ENCODE data around the gene KCNQ5. TPM values are rescaled to one million over a fixed set of nuclear protein-coding genes. Genes with fewer than 3 reads are reported as not detected.

The KCNQ5 gene
- total and polyA plus RNA-seq, 10 of the 15 experiments (the other 5 are each of a cell fraction or from before 2014, with no cell fraction given): 0.60 to 16.2 (median 3.2) TPM

DNA sequence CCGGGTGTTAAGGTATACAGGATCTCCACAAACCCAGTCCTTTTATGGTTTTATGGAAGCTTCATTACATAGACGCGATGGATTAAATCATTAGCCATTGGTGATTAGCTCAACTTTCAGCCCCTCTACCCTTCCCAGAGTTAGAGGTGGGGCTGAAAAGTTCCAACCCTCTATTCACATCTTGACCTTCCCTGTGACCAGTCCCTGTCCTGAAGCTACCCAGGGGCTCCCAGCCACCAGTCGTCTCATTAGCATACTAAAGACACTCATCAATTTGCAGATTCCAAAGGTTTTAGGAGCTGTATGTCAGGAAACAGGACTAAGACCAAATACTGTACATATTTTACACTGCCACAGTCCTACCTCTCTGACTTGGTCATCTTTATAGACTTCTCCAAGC is 582.4 kb downstream of the KCNQ5 start:
- H3K9ac ChIP-seq (ENCODE audit: control insufficient read depth, insufficient read depth, low read length): no peak overlapping the region
- no peak overlapping the region for H3K27ac ChIP-seq (ENCODE audit: control insufficient read depth, insufficient read depth)
- H3K4me2 ChIP-seq (ENCODE audit: control insufficient read depth, insufficient read depth): no peak overlapping the region
- H4K20me1 ChIP-seq (ENCODE audit: control insufficient read depth, insufficient read depth): no peaks in the 10 kb centered on the region; the same call in 1 of the 2 replicates
- no peaks in the 10 kb centered on the region for H3K4me1 ChIP-seq (ENCODE audit: control insufficient read depth, insufficient read depth, low read length)
- H3K4me3 ChIP-seq: no peak overlapping the region
- FAIRE-seq (no peak), ATAC-seq (no peak), DNase-seq (ENCODE audit: low read depth, low spot score) (no peak)
- POLR2A ChIA-PET: no interaction called here
- H3K27me3 ChIP-seq (replicated peaks in 1 of 2; ENCODE audit: control insufficient read depth in 2 of 2, insufficient read depth in 2 of 2, low read length in 1 of 2): no peaks in the 10 kb centered on the region
- BruUV-seq (replicated peaks): no TSS peak
- H2AFZ ChIP-seq (ENCODE audit: control insufficient read depth, low read depth, low read length): no peak overlapping the region
- TF ChIP-seq SIN3A (IDR thresholded peaks at IDR 0.05; ENCODE audit: low read depth, low read length) (no peak), PML (IDR thresholded peaks at IDR 0.05; ENCODE audit: low read length) (no peak), NKRF (conservative IDR thresholded peaks at IDR 0.05) (no peak), RFX5 (IDR thresholded peaks at IDR 0.05; ENCODE audit: low read depth, low read length) (no peak), NFYA (IDR thresholded peaks at IDR 0.05; ENCODE audit: borderline replicate concordance, low read depth, low read length) (no peak)
- CTCF ChIA-PET: no interaction called here
- 55% methylated on average over 4 of the region's 4 CpGs for WGBS (ENCODE audit: insufficient coverage, insufficient replicate concordance, low lambda C conversion rate, missing lambda C conversion rate)
- H3K9me3 ChIP-seq (replicated peaks; ENCODE audit: control insufficient read depth, insufficient read depth, low read length): no peaks in the 10 kb centered on the region
- intact Hi-C loops (cut with micrococcal nuclease; ENCODE audit: unreplicated experiment) (no loop called here), in situ Hi-C loops (cut with MboI) (no loop called here)
- no peaks in the 10 kb centered on the region for H3K36me3 ChIP-seq (ENCODE audit: control insufficient read depth in 2 of 2, insufficient read depth in 2 of 2, low read length in 1 of 2)
- RAD21 ChIA-PET (ENCODE audit: unreplicated experiment): interaction anchor here (0.7 kb wide), 1 partner anchor 404 kb away, joined by 3 read pairs; no protein-coding TSS in a partner anchor
- SMC1A ChIA-PET (ENCODE audit: uncharacterized antibody, unreplicated experiment): no interaction called here
- H3K79me2 ChIP-seq (ENCODE audit: control insufficient read depth, insufficient read depth, low read length): no peaks in the 10 kb centered on the region

DNA sequence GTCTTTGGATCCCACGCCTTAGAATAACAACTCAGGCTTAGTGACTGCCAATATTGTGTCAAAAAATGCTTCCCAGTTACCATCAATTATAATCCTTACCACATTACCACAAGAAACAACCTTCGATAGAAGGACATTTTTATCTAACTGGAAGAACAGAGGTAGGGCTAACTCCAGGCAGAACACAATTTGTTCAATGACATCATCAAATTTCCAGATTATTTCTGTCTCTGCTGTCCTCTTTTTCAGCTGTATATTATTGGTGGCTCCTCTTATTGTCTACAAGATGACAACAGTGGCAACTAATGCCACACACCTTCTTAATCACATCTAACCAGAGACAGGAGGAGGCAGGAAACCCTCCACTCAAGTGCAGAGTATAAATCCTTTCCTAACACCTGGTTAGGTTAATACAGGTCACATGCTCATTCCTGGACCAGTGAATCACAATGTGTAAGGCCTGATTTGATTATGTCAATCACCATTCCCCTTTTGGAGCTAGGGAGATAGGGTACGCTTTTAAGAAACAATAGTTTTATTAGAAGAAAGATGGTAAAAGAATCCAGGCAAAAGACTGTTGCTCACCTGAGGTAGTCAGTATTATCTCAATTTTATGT is 585.5 kb downstream of the KCNQ5 start:
- no peak overlapping the region for H2AFZ ChIP-seq (ENCODE audit: control insufficient read depth, low read depth, low read length)
- TF ChIP-seq IRF5 (IDR thresholded peaks at IDR 0.05; ENCODE audit: borderline replicate concordance): no peak
- no peak for TF ChIP-seq ZNF274 (IDR thresholded peaks at IDR 0.05; ENCODE audit: insufficient read depth, insufficient read length)
- TF ChIP-seq, protein P1, sequence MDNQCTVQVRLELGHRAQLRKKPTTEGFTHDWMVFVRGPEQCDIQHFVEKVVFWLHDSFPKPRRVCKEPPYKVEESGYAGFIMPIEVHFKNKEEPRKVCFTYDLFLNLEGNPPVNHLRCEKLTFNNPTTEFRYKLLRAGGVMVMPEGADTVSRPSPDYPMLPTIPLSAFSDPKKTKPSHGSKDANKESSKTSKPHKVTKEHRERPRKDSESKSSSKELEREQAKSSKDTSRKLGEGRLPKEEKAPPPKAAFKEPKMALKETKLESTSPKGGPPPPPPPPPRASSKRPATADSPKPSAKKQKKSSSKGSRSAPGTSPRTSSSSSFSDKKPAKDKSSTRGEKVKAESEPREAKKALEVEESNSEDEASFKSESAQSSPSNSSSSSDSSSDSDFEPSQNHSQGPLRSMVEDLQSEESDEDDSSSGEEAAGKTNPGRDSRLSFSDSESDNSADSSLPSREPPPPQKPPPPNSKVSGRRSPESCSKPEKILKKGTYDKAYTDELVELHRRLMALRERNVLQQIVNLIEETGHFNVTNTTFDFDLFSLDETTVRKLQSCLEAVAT (IDR thresholded peaks at IDR 0.05): no peak
- TF ChIP-seq TCF12 (IDR thresholded peaks at IDR 0.05; ENCODE audit: low read depth, low read length): no peak
- no peak for TF ChIP-seq RFX5 (IDR thresholded peaks at IDR 0.05; ENCODE audit: low read depth, low read length)
- no peak for TF ChIP-seq NR2C2 (IDR thresholded peaks at IDR 0.05; ENCODE audit: borderline replicate concordance, control insufficient read depth, insufficient read length, low read depth)
- no peak for ATAC-seq
- in situ Hi-C loops (cut with MboI) (no loop called here), intact Hi-C loops (cut with micrococcal nuclease; ENCODE audit: unreplicated experiment) (no loop called here)
- no TSS peak for BruUV-seq (replicated peaks)
- POLR2A ChIA-PET: no interaction called here
- H4K20me1 ChIP-seq (ENCODE audit: control insufficient read depth, insufficient read depth): no peaks in the 10 kb centered on the region; the same call in 1 of the 2 replicates
- H3K4me2 ChIP-seq (ENCODE audit: control insufficient read depth, insufficient read depth): no peak overlapping the region
- H3K4me1 ChIP-seq (ENCODE audit: control insufficient read depth, insufficient read depth, low read length): no peaks in the 10 kb centered on the region
- DNase-seq (ENCODE audit: low read depth, low spot score): no peak
- H3K79me2 ChIP-seq (ENCODE audit: control insufficient read depth, insufficient read depth, low read length): no peaks in the 10 kb centered on the region
- H3K27ac ChIP-seq (ENCODE audit: control insufficient read depth, insufficient read depth): no peak overlapping the region
- no peak for FAIRE-seq
- SMC1A ChIA-PET (ENCODE audit: uncharacterized antibody, unreplicated experiment): no interaction called here
- H3K27me3 ChIP-seq (replicated peaks in 1 of 2; ENCODE audit: control insufficient read depth in 2 of 2, insufficient read depth in 2 of 2, low read length in 1 of 2): no peaks in the 10 kb centered on the region
- WGBS (ENCODE audit: insufficient coverage, insufficient replicate concordance, low lambda C conversion rate, missing lambda C conversion rate): 47% methylated on average over 3 of the region's 3 CpGs
- H3K9ac ChIP-seq (ENCODE audit: control insufficient read depth, insufficient read depth, low read length): no peak overlapping the region
- RAD21 ChIA-PET (ENCODE audit: unreplicated experiment): no interaction called here
- CTCF ChIA-PET: interaction anchor here (1.1 to 1.2 kb wide), 2 partner anchors 9 to 181 kb away, joined by 3 read pairs; no protein-coding TSS in a partner anchor
- H3K4me3 ChIP-seq: no peak overlapping the region
- H3K36me3 ChIP-seq (ENCODE audit: control insufficient read depth in 2 of 2, insufficient read depth in 2 of 2, low read length in 1 of 2): no peaks in the 10 kb centered on the region
- H3K9me3 ChIP-seq (replicated peaks; ENCODE audit: control insufficient read depth, insufficient read depth, low read length): no peaks in the 10 kb centered on the region

All from GM12878 (cell line).